ENCODE data around the gene TBC1D25.
A peak's percentile ranks its signal among the peaks of the same experiment; 100 is the strongest.
"Not testable (repeated sequence)": the region's sequence is repeated elsewhere in the genome, so short reads cannot be mapped to it uniquely, and the experiment has no call there.

TBC1D25 gene

DNA sequence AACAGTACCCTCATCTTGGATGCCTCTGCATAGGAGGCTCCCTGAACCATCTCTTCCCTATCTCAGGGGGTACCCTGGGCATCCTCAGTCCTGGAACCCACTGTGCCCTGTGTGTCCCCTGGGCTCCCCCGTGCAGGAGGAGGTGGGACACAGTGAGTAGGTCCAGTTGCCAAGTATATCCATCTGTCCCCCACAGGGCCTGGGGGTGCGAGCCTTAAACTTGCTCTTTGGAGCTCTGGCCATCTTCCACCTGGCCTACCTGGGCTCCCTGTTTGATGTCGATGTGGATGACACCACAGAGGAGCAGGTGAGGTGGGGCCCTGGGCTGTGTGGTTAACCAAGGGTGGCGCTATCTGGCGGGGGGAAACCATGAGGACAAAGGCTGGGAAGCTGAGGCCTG lies 22.5 kb upstream of the TBC1D25 start:
- no peak for DNase-seq

- not testable (repeated sequence) for DNase-seq
These were observed 20.0 kb upstream of the TBC1D25 start for GRCh38 chrX:48519481-48519880.

DNA sequence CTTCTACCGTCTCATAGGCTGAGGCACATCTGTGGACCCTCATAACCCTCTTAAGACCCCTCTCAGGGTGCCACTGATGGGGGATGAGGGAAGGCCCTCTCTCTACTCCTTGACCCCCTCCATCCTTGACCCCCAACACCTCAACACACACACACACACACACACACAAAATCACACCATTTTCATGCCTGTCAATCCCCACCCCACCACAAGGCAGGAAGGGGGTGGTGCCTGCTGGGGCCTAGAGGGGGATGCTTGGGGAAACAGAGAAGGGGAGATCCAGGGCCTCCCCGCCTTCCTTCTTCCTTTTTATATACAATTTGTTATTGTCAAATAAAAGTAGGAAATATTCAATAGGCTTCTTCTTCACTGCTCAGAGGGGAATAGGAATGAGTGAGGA lies 19.1 kb upstream of the TBC1D25 start:
- no peak for DNase-seq

- no peak for DNase-seq
These were observed 18.6 kb upstream of the TBC1D25 start for GRCh38 chrX:48520976-48521352.

DNA sequence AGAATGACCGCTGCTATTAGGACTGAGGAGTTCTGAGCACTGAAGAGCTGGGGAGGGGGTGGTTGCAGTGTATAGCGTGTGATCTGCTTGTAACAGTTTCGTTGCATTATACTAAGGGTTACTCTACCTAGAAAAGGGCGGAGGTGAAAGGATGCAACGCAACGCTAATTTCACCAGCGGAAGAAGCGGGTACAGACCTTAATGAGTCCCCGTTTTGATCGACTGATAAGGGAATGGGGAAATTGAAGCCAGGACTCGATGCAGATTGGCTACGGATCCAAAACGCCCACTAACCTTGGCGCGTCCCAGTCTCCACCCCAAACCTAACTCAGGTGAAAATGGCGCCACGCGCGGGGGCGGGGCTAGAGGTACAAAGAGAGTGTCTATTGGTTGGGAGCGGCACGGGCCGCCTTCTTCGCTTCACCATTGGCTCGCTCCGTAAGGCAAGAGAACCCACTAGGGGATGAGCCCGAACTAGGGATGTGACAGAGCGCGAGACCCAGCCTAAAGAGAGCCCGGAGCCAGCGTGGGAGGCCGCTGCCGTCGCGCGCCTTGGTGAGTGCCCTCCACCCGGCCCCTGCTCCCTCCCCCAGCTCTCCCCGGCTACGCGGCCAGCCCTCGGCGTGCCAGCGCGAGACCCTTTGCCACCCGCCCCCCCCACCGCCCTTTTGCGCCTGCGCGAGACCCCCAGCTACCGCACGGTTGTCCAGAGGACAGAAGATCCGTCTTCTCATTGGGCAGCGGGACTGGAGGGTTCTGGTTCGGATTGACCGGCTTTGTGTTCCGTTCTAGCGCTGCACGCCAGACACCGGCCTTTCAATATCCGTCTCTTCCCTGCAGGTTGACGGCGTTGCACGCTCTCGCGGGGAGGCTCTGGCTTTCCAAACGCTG lies 17.9 kb upstream of the TBC1D25 start, which contains the start of gene EBP:
Gene EBP, plus strand, starts transcription at position 456 of the 891 bp plus-strand sequence. CDS start 1,964 bp downstream, outside the sequence.
- DNase-seq = peak; percentile 73

GRCh38 chrX:48522291-48522690 lies 17.2 kb upstream of the TBC1D25 start:
- no peak for DNase-seq

DNA sequence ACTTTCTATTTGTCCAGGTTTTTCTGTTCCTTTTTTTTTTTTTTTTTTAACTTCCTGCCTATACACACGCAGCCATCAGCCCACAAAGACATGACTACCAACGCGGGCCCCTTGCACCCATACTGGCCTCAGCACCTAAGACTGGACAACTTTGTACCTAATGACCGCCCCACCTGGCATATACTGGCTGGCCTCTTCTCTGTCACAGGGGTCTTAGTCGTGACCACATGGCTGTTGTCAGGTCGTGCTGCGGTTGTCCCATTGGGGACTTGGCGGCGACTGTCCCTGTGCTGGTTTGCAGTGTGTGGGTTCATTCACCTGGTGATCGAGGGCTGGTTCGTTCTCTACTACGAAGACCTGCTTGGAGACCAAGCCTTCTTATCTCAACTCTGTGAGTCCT lies 15.8 kb upstream of the TBC1D25 start:
- no peak for DNase-seq

GRCh38 chrX:48525853-48526252 lies 13.7 kb upstream of the TBC1D25 start:
- not testable (repeated sequence) for DNase-seq

DNA sequence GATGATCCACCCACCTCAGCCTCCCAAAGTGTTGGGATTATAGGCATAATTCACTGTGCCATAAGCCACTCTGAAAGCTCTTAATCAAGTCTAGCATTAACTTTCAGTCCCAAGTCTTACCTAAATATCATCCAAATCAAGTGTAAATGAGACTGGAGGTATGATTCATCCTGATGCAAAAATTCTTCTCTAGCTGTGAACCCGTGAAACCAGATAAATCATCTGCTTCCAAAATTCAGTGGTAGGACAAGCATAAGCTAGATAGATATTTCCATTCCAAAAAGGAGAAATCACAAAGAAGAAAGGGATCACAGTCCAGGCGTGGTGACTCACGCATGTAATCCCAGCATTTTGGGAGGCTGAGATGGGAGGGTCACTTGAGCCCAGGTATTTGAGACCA lies 8.8 kb upstream of the TBC1D25 start:
- no peak for DNase-seq

GRCh38 chrX:48531358-48531959 lies 8.1 kb upstream of the TBC1D25 start:
- DNase-seq = no peak

- no peak for DNase-seq
These were observed 7.4 kb upstream of the TBC1D25 start for GRCh38 chrX:48532161-48532560.

DNA sequence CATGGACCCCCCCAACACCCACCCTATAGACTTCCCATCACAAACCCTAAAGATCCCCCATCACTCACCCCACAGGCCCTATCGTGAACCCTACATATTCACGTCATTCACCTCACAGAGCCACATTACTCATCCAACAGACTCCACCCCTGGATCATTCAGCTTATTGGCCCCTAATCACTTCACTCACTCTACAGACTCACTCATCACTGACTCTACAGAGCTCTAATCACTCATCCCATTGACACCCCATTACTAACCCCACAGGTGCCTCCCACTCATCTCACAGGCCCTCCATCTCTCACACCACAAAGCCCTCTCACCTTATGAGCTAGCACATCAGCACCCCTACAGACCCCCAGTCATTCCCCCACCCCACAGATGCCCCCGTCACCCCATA lies 6.3 kb upstream of the TBC1D25 start:
- DNase-seq = no peak

GRCh38 chrX:48538641-48539344 lies 721 bp upstream of the TBC1D25 start:
- DNase-seq = no peak

- no peak for DNase-seq
These were observed 488 bp downstream of the TBC1D25 start for GRCh38 chrX:48540028-48540375.

DNA sequence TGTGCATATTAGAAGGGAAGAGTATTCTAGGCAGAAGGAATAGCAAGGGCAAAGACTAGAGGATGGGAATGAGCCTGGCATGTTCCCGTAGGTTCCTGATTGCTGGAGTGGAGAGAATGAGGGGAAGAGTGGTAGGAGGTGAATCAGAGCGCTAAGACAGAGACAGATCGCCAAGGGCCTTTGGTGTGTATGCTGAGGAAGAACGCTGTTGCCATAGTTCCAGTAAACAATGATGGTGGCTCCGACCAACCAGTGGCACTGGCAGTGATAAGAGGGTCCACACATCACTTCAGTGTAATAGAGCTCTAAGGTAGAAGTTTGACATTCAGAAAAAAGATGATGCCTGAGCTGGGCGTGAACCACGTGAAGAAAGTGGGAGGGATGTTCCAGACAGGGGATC lies 966 bp downstream of the TBC1D25 start:
- no peak for DNase-seq

- DNase-seq = no peak
These were observed 1.8 kb downstream of the TBC1D25 start for GRCh38 chrX:48541140-48541814.

DNA sequence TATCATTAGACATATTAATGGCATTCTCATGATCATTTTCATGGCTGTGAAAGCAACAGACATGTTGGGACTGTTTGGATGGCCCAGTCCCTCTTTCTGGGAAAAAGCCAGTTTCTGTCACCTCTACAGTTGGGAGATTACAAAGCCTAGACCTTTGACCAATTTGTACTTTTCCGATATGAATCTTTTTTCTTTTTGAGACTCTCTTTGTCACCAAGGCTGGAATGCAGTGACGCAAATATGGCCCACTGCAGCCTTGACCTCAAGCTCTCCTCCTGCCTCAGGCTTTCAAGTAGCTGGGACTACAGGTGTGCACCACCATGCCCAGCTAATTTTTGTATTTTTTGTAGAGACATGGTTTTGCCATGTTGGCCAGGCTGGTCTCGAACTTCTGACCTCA lies 9.4 kb downstream of the TBC1D25 start:
- DNase-seq = no peak

DNA sequence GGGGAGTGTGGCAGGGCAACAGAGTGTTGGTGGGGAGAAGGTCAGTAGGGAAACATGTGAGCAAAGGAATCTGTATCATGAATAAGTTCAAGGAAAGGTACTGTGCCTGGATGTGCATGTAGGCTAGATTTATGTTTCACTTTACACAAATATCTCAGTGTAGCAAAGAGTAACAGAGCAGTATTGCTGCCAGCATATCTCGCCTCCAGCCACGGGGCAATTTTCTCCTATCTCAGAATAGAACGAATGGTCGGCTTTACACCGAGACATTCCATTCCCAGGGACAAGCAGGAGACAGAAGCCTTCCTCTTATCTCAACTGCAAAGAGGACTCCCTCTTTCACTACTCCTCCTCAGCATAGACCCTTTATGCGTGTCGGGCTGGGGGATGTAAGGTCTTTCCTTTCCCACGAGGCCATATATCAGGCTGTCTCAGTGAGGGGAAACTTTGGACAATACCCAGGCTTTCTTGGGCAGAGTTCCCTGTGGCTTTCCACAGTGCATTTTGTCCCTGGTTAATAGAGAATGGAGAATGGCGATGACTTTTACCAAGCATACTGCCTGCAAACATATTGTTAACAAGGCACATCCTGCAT lies 16.3 kb downstream of the TBC1D25 start:
- not testable (repeated sequence) for DNase-seq

DNA sequence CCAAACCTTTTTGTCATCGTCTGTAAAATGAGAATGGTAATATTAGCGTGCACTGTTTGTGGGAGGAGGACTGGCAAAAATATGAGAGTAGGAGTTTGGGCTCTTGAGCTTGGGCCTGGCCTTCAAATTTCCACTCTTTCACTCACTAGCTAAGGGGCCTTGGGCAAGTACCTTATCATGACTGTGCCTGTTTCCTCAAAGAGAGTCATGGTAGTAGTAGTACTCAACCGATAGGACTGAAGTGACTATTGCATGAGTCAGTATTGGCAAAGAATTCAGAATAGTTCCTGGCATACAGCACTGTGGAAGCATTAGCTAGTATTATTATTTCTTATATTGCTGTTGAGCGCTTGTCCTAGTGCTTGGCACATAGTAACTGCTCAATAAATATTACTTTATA lies 18.8 kb downstream of the TBC1D25 start:
- no peak for DNase-seq

DNA sequence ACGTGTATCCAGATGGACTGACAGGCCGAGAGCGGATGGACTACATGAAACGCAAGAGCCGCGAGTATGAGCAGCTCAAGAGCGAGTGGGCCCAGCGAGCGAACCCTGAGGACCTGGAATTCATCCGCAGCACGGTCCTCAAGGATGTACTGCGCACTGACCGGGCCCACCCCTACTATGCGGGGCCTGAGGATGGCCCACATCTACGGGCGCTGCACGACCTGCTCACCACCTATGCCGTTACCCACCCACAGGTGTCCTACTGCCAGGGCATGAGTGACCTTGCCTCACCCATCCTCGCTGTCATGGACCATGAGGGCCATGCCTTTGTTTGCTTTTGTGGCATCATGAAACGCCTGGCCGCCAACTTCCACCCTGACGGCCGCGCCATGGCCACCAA lies 20.1 kb downstream of the TBC1D25 start:
- no peak for DNase-seq

- no peak for DNase-seq
These were observed 20.5 kb downstream of the TBC1D25 start for GRCh38 chrX:48560056-48560455.

DNA sequence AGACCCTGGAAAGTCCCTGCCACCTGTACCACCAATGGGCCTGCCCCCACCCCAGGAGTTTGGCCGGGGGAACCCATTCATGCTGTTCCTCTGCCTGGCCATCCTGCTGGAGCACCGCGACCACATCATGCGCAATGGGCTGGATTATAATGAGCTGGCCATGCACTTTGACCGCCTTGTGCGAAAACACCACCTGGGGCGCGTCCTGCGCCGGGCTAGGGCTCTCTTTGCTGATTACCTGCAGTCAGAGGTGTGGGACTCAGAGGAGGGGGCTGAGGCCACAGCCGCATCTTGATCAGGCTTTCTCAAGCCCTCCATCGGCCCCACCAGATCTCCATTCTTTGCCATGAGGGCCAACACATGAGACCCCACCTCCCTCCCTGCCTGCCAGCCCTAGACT lies 21.2 kb downstream of the TBC1D25 start:
- DNase-seq = no peak

DNA sequence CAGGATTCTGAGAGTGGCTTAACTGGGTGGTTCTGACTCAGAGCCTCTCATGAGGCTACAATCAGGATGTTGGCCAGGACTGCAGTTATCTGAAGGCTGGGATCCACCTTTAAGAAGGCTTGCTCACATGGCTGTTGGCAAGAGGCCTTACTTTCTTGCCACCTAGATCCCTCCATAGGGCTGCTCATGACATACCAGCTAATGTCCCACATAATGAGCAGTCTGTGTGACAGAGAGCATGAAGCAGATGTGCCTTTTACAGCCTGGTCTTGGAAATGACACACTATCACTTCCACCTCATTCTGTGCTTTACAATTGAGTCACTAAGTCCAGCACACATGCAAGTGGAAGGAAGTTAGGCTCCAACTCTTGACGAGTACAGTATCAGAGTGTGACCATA lies 30.4 kb downstream of the TBC1D25 start:
- DNase-seq = no peak
